Sciatic nerve (tissue), 1 donor: ENCODE results near the gene CXCL17. TPM values are rescaled to one million over a fixed set of nuclear protein-coding genes. Genes with fewer than 3 reads are reported as not detected.

Source experiments
- total RNA-seq: library from RNA; stranded (reverse); fragmentation: NEBNext Ultra II Directional; extraction: Animal tissue kit (Norgen Biotek cat#: 25700); gene quantifications from one replicate; pipeline ENCODE4 v1.2.1, GENCODE V29; 2021
- donor health status: DM: no; HTN: no; CAD: no.

The CXCL17 gene
- total RNA-seq, 1 donor from 2014 or later: 0.31 TPM

Other genes starting within 250 kb of the CXCL17 start
- 21.8 TPM for gene DEDD2, start 225.3 kb downstream of the CXCL17 start, total RNA-seq
- 12.1 TPM for gene ZNF526, start 222.6 kb downstream of the CXCL17 start, total RNA-seq
- 29.2 TPM for gene GSK3A, start 200.3 kb downstream of the CXCL17 start, total RNA-seq
- 90.7 TPM for gene ERF, start 187.8 kb downstream of the CXCL17 start, total RNA-seq
- gene CIC, start 173.7 kb downstream of the CXCL17 start, total RNA-seq: 92.1 TPM
- gene PRR19, start 140.8 kb downstream of the CXCL17 start, total RNA-seq: 0.45 TPM
- gene PAFAH1B3, start 140.3 kb downstream of the CXCL17 start, total RNA-seq: 7.4 TPM
- gene TMEM145, start 129.6 kb downstream of the CXCL17 start, total RNA-seq: not detected
- 35.1 TPM for gene MEGF8, start 117.3 kb downstream of the CXCL17 start, total RNA-seq
- gene CNFN, start 52.6 kb downstream of the CXCL17 start, total RNA-seq: 0.76 TPM
- gene LIPE, start 15.6 kb downstream of the CXCL17 start, total RNA-seq: 34.0 TPM
- gene CEACAM1, start 85.5 kb upstream of the CXCL17 start, total RNA-seq: 5.8 TPM
- 1.3 TPM for gene CEACAM8, start 152.0 kb upstream of the CXCL17 start, total RNA-seq